MM.1S (cell line): Measurements from ENCODE around the gene ARTN.

Experiments
- DNase-seq: peaks from one replicate; pipeline ENCODE4 v3.0.0-alpha.2; 2015
- H2AFZ ChIP-seq: fragments of 300-600 bp; sonication (generic); 2 replicates; pipeline ENCODE4 v1.6.0; 2016; ENCODE audit warnings: antibody characterized with exemption, low read length
- H3F3A ChIP-seq: fragments of 300-600 bp; sonication (generic); 2 replicates; pipeline ENCODE4 v1.6.1; 2016; ENCODE audit warnings: mild to moderate bottlenecking, antibody characterized with exemption, low read length, moderate library complexity, mixed read lengths; ENCODE audit not compliant: insufficient read depth
- H3K27ac ChIP-seq: fragments of 300-600 bp; sonication (generic); 2 replicates; pipeline ENCODE4 v1.5.1; 2016; ENCODE audit warnings: mild to moderate bottlenecking, low read length
- H3K27me3 ChIP-seq: fragments of 300-600 bp; sonication (generic); replicated peaks from 2 replicates; pipeline ENCODE4 v1.6.0; 2016; ENCODE audit warnings: low read length; ENCODE audit not compliant: insufficient read depth
- H3K36me3 ChIP-seq: fragments of 300-600 bp; sonication (generic); replicated peaks from 2 replicates; pipeline ENCODE4 v1.6.1; 2016; ENCODE audit warnings: mild to moderate bottlenecking, low read length, mixed read lengths; ENCODE audit not compliant: insufficient read depth
- H3K4me1 ChIP-seq: fragments of 300-600 bp; sonication (generic); 2 replicates; pipeline ENCODE4 v1.6.1; 2016; ENCODE audit warnings: low read length, mixed read lengths
- H3K4me2 ChIP-seq: fragments of 300-600 bp; sonication (generic); 2 replicates; pipeline ENCODE4 v1.6.0; 2016; ENCODE audit warnings: low read depth, low read length
- H3K4me3 ChIP-seq: fragments of 300-600 bp; sonication (generic); 2 replicates; pipeline ENCODE4 v1.5.1; 2016; ENCODE audit warnings: low read length, mixed read lengths
- H3K79me2 ChIP-seq: fragments of 300-600 bp; sonication (generic); 2 replicates; pipeline ENCODE4 v1.6.1; 2016; ENCODE audit warnings: mixed run types, low read length, mixed read lengths
- H3K9ac ChIP-seq: fragments of 300-600 bp; sonication (generic); 2 replicates; pipeline ENCODE4 v1.6.1; 2016; ENCODE audit warnings: low read length, mixed read lengths
- H3K9me2 ChIP-seq: fragments of 300-600 bp; sonication (generic); replicated peaks from 2 replicates; pipeline ENCODE4 v1.6.1; 2016; ENCODE audit warnings: mild to moderate bottlenecking, low read length, mixed read lengths; ENCODE audit not compliant: insufficient read depth
- H3K9me3 ChIP-seq: fragments of 300-600 bp; sonication (generic); replicated peaks from 2 replicates; pipeline ENCODE4 v1.6.1; 2016; ENCODE audit warnings: mild to moderate bottlenecking, low read length, mixed read lengths; ENCODE audit not compliant: insufficient read depth
- H4K20me1 ChIP-seq: fragments of 300-600 bp; sonication (generic); 2 replicates; pipeline ENCODE4 v1.6.1; 2016; ENCODE audit warnings: mild to moderate bottlenecking, low read length, moderate library complexity, mixed read lengths; ENCODE audit not compliant: insufficient read depth
- CTCF ChIP-seq: fragments of 300-600 bp; sonication (generic); IDR thresholded peaks from 2 replicates; pipeline ENCODE4 v1.5.1; 2016; ENCODE audit warnings: antibody characterized with exemption, low read length, mixed read lengths
- EZH2 ChIP-seq: fragments of 300-600 bp; sonication (generic); optimal IDR thresholded peaks from 2 replicates; pipeline ENCODE3; 2017; ENCODE audit warnings: low read depth, mild to moderate bottlenecking, antibody characterized with exemption, low read length, mixed read lengths
- EZH2phosphoT487 ChIP-seq: fragments of 300-600 bp; sonication (generic); IDR thresholded peaks from 2 replicates; pipeline ENCODE4 v1.6.1; 2018; ENCODE audit warnings: antibody characterized with exemption, low read length

The ARTN gene

GRCh38 chr1:43952731-43953346 is 19.2 kb downstream of the ARTN start:
- H3K79me2 ChIP-seq = peaks cover 14% of the 10 kb centered on the region
- no peak overlapping the region for H3K27ac ChIP-seq
- H3K9me3 ChIP-seq = no peaks in the 10 kb centered on the region
- no peak overlapping the region for H3K4me2 ChIP-seq
- H3K36me3 ChIP-seq = no peaks in the 10 kb centered on the region
- no peak overlapping the region for H3K4me3 ChIP-seq
- no peak overlapping the region for H3K9ac ChIP-seq
- TF ChIP-seq EZH2 (no peak), EZH2phosphoT487 (no peak), CTCF (no peak)
- H3K9me2 ChIP-seq = no peaks in the 10 kb centered on the region
- no peaks in the 10 kb centered on the region for H3K27me3 ChIP-seq
- no peak for DNase-seq
- H3F3A ChIP-seq = no peaks in the 10 kb centered on the region
- peaks cover 7% of the 10 kb centered on the region; the same call in 1 of the 2 replicates for H3K4me1 ChIP-seq
- no peaks in the 10 kb centered on the region for H4K20me1 ChIP-seq
- no peak overlapping the region for H2AFZ ChIP-seq

- Histone ChIP-seq H3K9ac (no peak overlapping the region), H3K27me3 (no peaks in the 10 kb centered on the region), H3K27ac (no peak overlapping the region), H3K79me2 (peaks cover 9% of the 10 kb centered on the region), H3K4me1 (peaks cover 2% of the 10 kb centered on the region; the same call in 1 of the 2 replicates), H3F3A (no peaks in the 10 kb centered on the region), H3K9me2 (no peaks in the 10 kb centered on the region), H3K4me2 (no peak overlapping the region), H3K9me3 (no peaks in the 10 kb centered on the region), H3K4me3 (no peak overlapping the region), H3K36me3 (no peaks in the 10 kb centered on the region), H4K20me1 (no peaks in the 10 kb centered on the region), H2AFZ (no peak overlapping the region)
- TF ChIP-seq EZH2phosphoT487 (no peak), CTCF (no peak), EZH2 (no peak)
- DNase-seq = no peak
These were observed 19.8 kb downstream of the ARTN start for GRCh38 chr1:43953361-43953760.

- H3K27me3 ChIP-seq = no peaks in the 10 kb centered on the region
- H3K9ac ChIP-seq = no peak overlapping the region
- no peaks in the 10 kb centered on the region for H4K20me1 ChIP-seq
- H3K4me3 ChIP-seq = no peak overlapping the region
- no peak for DNase-seq
- no peaks in the 10 kb centered on the region for H3K9me2 ChIP-seq
- no peak for TF ChIP-seq EZH2
- TF ChIP-seq EZH2phosphoT487 = no peak
- TF ChIP-seq CTCF = no peak
- H3K4me1 ChIP-seq = no peaks in the 10 kb centered on the region
- no peak overlapping the region for H2AFZ ChIP-seq
- H3K27ac ChIP-seq = no peak overlapping the region
- H3K79me2 ChIP-seq = peaks cover 2% of the 10 kb centered on the region; the same call in 1 of the 2 replicates
- no peaks in the 10 kb centered on the region for H3K36me3 ChIP-seq
- no peaks in the 10 kb centered on the region for H3K9me3 ChIP-seq
- H3F3A ChIP-seq = no peaks in the 10 kb centered on the region
- no peak overlapping the region for H3K4me2 ChIP-seq
These were observed 20.4 kb downstream of the ARTN start for GRCh38 chr1:43954036-43954435.
